A549 (cell line): Measurements from ENCODE around the gene CTCF. TPM values are rescaled to one million over a fixed set of nuclear protein-coding genes. Genes with fewer than 3 reads are reported as not detected.
A peak's percentile ranks its signal among the peaks of the same experiment; 100 is the strongest.

ENCODE experiments used
- ATAC-seq, 2 experiments: fragments of 200-7000 bp in 1 of 2; fragments of >200 bp in 1 of 2; cut with Nextera tagmentation in 1 of 2; cut with Tn5 transposase in 1 of 2; 3 replicates each; pipeline versions ENCODE4 v1.8.0 to v1.9.1; 2018 to 2020; ENCODE audit warnings: mild to moderate bottlenecking in 1 of 2, moderate library complexity in 1 of 2
- CTCF ChIA-PET: fragments of 300-600 bp; sonication (Branson Sonifier 250); formaldehyde crosslinking; extraction: SDS; loops from one replicate; lab custom pipeline; 2021; ENCODE audit warnings: antibody characterized with exemption, inconsistent platforms; lab: Yijun Ruan, JAX
- POLR2A ChIA-PET: fragments of 350-600 bp; formaldehyde crosslinking; extraction: SDS; loops from one replicate; lab custom pipeline; 2021; ENCODE audit warnings: antibody characterized with exemption, inconsistent platforms; lab: Yijun Ruan, JAX
- DNase-seq, 2 experiments: peaks; one replicate each; pipeline versions ENCODE4 v3.0.0 to v3.0.0-alpha.2; 2011 to 2016; ENCODE audit warnings: low read depth in 1 of 2, low spot score in 1 of 2
- FAIRE-seq: peaks from 2 replicates; lab custom pipeline; 2011; peaks lifted over from hg19 to GRCh38; lab: Jason Lieb, UNC
- H3K27ac ChIP-seq, 2 experiments: fragments of >200 bp; sonication (Bioruptor Twin); formaldehyde crosslinking; 3 replicates each; pipeline ENCODE4 v1.5.1; 2016 to 2017
- H3K4me1 ChIP-seq: fragments of >200 bp; sonication (Bioruptor Twin); formaldehyde crosslinking; 3 replicates; pipeline ENCODE4 v1.6.1; 2016
- H3K4me2 ChIP-seq: fragments of >200 bp; sonication (Bioruptor Twin); formaldehyde crosslinking; 3 replicates; pipeline ENCODE4 v1.6.1; 2016
- H3K4me3 ChIP-seq: fragments of >200 bp; sonication (Bioruptor Twin); formaldehyde crosslinking; 3 replicates; pipeline ENCODE4 v1.5.1; 2016
- H3K9me3 ChIP-seq: fragments of >200 bp; sonication (Bioruptor Twin); formaldehyde crosslinking; 3 replicates; pipeline ENCODE4 v1.6.1; 2016
- BCL3 ChIP-seq: fragments of >200 bp; sonication (Bioruptor Twin); formaldehyde crosslinking; IDR thresholded peaks from 3 replicates; pipeline ENCODE4 v1.6.1; 2016
- CTCF ChIP-seq: fragments of >200 bp; sonication (Bioruptor Twin); formaldehyde crosslinking; IDR thresholded peaks from 3 replicates; pipeline ENCODE4 v1.5.1; 2016
- EHF ChIP-seq: fragments of 250-450 bp; sonication (Bioruptor Pico); IDR thresholded peaks from 2 replicates; pipeline ENCODE4 v1.5.0; 2020; ENCODE audit warnings: mild to moderate bottlenecking
- ESRRA ChIP-seq: fragments of 150-350 bp; IDR thresholded peaks from 2 replicates; pipeline ENCODE4 v1.6.1; 2014; ENCODE audit warnings: mild to moderate bottlenecking, low read length, borderline replicate concordance
- GATA3 ChIP-seq: IDR thresholded peaks from 2 replicates; pipeline ENCODE4 v1.6.1; 2012; ENCODE audit warnings: borderline replicate concordance
- HES2 ChIP-seq: fragments of >200 bp; sonication (Bioruptor Twin); formaldehyde crosslinking; IDR thresholded peaks from 2 replicates; pipeline ENCODE4 v1.6.1; 2016
- HMGXB4 ChIP-seq: fragments of 250-450 bp; sonication (Bioruptor Pico); IDR thresholded peaks from 2 replicates; pipeline ENCODE4 v1.5.0; 2021; ENCODE audit warnings: mild to moderate bottlenecking, moderate library complexity, borderline replicate concordance
- HOXA7 ChIP-seq: fragments of 250-450 bp; sonication (Bioruptor Pico); IDR thresholded peaks from 2 replicates; pipeline ENCODE4 v1.5.0; 2020; ENCODE audit warnings: mild to moderate bottlenecking, moderate library complexity
- HOXB13 ChIP-seq: fragments of 250-450 bp; sonication (Bioruptor Pico); IDR thresholded peaks from 2 replicates; pipeline ENCODE4 v1.5.0; 2020; ENCODE audit warnings: low read depth, mild to moderate bottlenecking, moderate library complexity
- JUNB ChIP-seq: fragments of >200 bp; sonication (Bioruptor Twin); formaldehyde crosslinking; IDR thresholded peaks from 2 replicates; pipeline ENCODE4 v1.6.1; 2016
- PHF8 ChIP-seq: fragments of 200-600 bp; sonication (generic); IDR thresholded peaks from 2 replicates; pipeline ENCODE4 v1.6.1; 2016; ENCODE audit warnings: low read depth, mild to moderate bottlenecking, antibody characterized with exemption, moderate library complexity, borderline replicate concordance
- RNF2 ChIP-seq: fragments of 200-600 bp; sonication (generic); IDR thresholded peaks from 2 replicates; pipeline ENCODE4 v1.6.1; 2016; ENCODE audit warnings: low read depth, mild to moderate bottlenecking, antibody characterized with exemption, moderate library complexity, borderline replicate concordance
- TFCP2L1 ChIP-seq: fragments of 250-450 bp; sonication (Bioruptor Pico); IDR thresholded peaks from 2 replicates; pipeline ENCODE4 v1.5.0; 2021; ENCODE audit warnings: mild to moderate bottlenecking
- ZC3H11A ChIP-seq: fragments of 450-650 bp; IDR thresholded peaks from 2 replicates; pipeline ENCODE4 v1.6.1; 2014; ENCODE audit warnings: antibody characterized with exemption, mild to moderate bottlenecking
- ZNF302 ChIP-seq: fragments of 250-450 bp; sonication (Bioruptor Pico); IDR thresholded peaks from 2 replicates; pipeline ENCODE4 v1.9.0; 2021; ENCODE audit warnings: inconsistent platforms, mild to moderate bottlenecking, moderate library complexity
- WGBS: methylation state at CpG from one replicate; pipeline ENCODE4 v1.1.6; 2017; ENCODE audit errors: missing lambda C conversion rate; 5-methylcytosine and 5-hydroxymethylcytosine counted together
- polyA plus RNA-seq, 4 experiments: library from polyadenylated mRNA; depleted of rRNA in 3 of 4; stranded (reverse); fragments of >200 nt; fragmentation: RNase III in 1 of 4; extraction: RNeasy Plus Mini Kit Qiagen cat#74134 plus additional on column Dnase treatment in 1 of 4; gene quantifications; 2 replicates in 3 of 4; 3 replicates in 1 of 4; pipeline ENCODE4 v1.2.3, GENCODE V29; 2011 to 2017
- TF ChIP-seq, protein P1 (sequence below): IDR thresholded peaks from 2 replicates; pipeline ENCODE4 v1.6.1; 2012; ENCODE audit warnings: low read depth, borderline replicate concordance

Gene CTCF
- polyA plus RNA-seq, 2 of the 4 experiments (the other 2 are of a cell fraction) = 42.5 to 58.4 TPM

GRCh38 chr16:67672739-67673662 lies 110.7 kb downstream of the CTCF start (continued):
- no peak for TF ChIP-seq RNF2
- no peak for TF ChIP-seq BCL3
- TF ChIP-seq EHF = no peak

GRCh38 chr16:67673712-67674580 lies 111.6 kb downstream of the CTCF start:
- Histone ChIP-seq H3K4me2 (no peak overlapping the region), H3K9me3 (no peaks in the 10 kb centered on the region), H3K4me1 (no peaks in the 10 kb centered on the region), H3K4me3 (no peak overlapping the region), H3K27ac (no peak overlapping the region)
- POLR2A ChIA-PET = no interaction called here
- CTCF ChIA-PET = interaction anchor here (0.6 to 16.7 kb wide), 20 partner anchors 9 to 569 kb away, joined by 3 to 174 read pairs (median 5); partner anchors contain the start of genes CARMIL2, NRN1L, RANBP10 and TSNAXIP1
- ATAC-seq (peak in 1 of 2 experiments; percentile 17; a peak in 1 of 6 replicates), FAIRE-seq (no peak), DNase-seq (no peak)
- TF ChIP-seq HOXA7 = no peak
- TF ChIP-seq ZNF302 (CRISPR knock-in tag) = no peak
- TF ChIP-seq, protein P1, sequence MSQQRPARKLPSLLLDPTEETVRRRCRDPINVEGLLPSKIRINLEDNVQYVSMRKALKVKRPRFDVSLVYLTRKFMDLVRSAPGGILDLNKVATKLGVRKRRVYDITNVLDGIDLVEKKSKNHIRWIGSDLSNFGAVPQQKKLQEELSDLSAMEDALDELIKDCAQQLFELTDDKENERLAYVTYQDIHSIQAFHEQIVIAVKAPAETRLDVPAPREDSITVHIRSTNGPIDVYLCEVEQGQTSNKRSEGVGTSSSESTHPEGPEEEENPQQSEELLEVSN = no peak
- no peak for TF ChIP-seq ESRRA
- WGBS = 79% methylated on average over 18 of the region's 21 CpGs

GRCh38 chr16:67674851-67675578 lies 112.7 kb downstream of the CTCF start:
- no peaks in the 10 kb centered on the region for H3K4me1 ChIP-seq
- no peak overlapping the region for H3K27ac ChIP-seq

More at GRCh38 chr16:67674851-67675578, 112.7 kb downstream of the CTCF start:
- no peak overlapping the region for H3K4me2 ChIP-seq
- CTCF ChIA-PET = interaction anchor here (0.6 to 16.7 kb wide), 4 partner anchors 75 to 253 kb away, joined by 3 to 174 read pairs (median 4); no protein-coding TSS in a partner anchor
- ATAC-seq (peak in 1 of 2 experiments; percentile 11; a peak in 1 of 6 replicates), DNase-seq (no peak), FAIRE-seq (no peak)
- no peak overlapping the region for H3K4me3 ChIP-seq
- no peaks in the 10 kb centered on the region for H3K9me3 ChIP-seq
- TF ChIP-seq BCL3 (no peak), PHF8 (no peak), HOXB13 (no peak), GATA3 (no peak), HES2 (no peak), ZNF302 (CRISPR knock-in tag) (no peak), HMGXB4 (CRISPR knock-in tag) (no peak), ZC3H11A (no peak), TFCP2L1 (CRISPR knock-in tag) (no peak), JUNB (no peak), CTCF (no peak)
- TF ChIP-seq, protein P1 = no peak
- 95% methylated on average over 15 of the region's 28 CpGs for WGBS
- POLR2A ChIA-PET = no interaction called here
